ENCODE measurements around the gene NDUFB6. TPM values are rescaled to one million over a fixed set of nuclear protein-coding genes. Genes with fewer than 3 reads are reported as not detected.

NDUFB6 gene
- total RNA-seq, 1 experiment from 2014 or later = 60.2 TPM

DNA sequence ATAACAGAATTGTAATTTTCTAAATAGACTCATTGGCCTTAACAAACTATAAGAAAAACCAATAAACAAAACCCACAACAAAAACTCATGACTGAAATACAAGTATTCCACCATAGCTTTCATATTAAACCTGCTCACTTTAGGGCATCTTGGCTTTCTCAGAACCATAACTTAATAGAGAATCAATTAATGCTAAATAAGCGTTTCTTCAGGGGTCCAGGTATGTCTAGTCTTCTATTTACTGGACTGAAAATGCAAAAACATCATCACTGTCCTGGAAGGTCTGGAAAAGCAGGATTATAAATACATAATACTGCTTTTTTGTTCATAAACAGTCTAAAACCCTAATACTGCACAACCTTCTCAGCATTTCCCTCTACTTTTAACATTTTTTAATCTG lies 27.1 kb downstream of the NDUFB6 start:
- Histone ChIP-seq H4K91ac (ENCODE audit: insufficient read length, low read depth, low read length) (no peak overlapping the region), H4K20me1 (ENCODE audit: control insufficient read depth, insufficient read depth, insufficient read length) (no peaks in the 10 kb centered on the region), H4K8ac (replicated peaks; ENCODE audit: insufficient read length, low read depth, low read length) (no peak overlapping the region), H3K79me2 (ENCODE audit: insufficient read depth, low read length) (peaks cover 39% of the 10 kb centered on the region), H3K14ac (ENCODE audit: insufficient read depth, low read length) (no peak overlapping the region), H4K5ac (ENCODE audit: insufficient read length, low read depth, low read length) (no peak overlapping the region), H2BK5ac (ENCODE audit: insufficient read length, low read length) (no peak overlapping the region), H2BK12ac (ENCODE audit: insufficient read length, low read depth, low read length) (no peak overlapping the region), H3T11ph (ENCODE audit: low read length) (no peak overlapping the region), H3K27ac (ENCODE audit: insufficient read length, low read depth, low read length) (no peak overlapping the region), H2AFZ (ENCODE audit: low read length) (no peak overlapping the region), H3K9ac (ENCODE audit: extremely low read depth, insufficient read length, low read length) (no peak overlapping the region), H3K4ac (ENCODE audit: low read depth, low read length) (no peak overlapping the region), H2BK15ac (ENCODE audit: low read depth, low read length) (no peak overlapping the region), H3K18ac (ENCODE audit: insufficient read length, low read depth, low read length) (no peak overlapping the region), H3K27me3 (ENCODE audit: insufficient read depth, low read length) (no peaks in the 10 kb centered on the region), H2AK5ac (ENCODE audit: insufficient read length, low read length) (no peak overlapping the region), H2BK20ac (ENCODE audit: low read depth, low read length, poor library complexity, severe bottlenecking) (no peak overlapping the region), H3K23ac (ENCODE audit: insufficient read length, low read depth, low read length) (no peak overlapping the region), H3K23me2 (ENCODE audit: insufficient read length, low read depth, low read length, poor library complexity, severe bottlenecking) (no peaks in the 10 kb centered on the region), H3K4me1 (ENCODE audit: insufficient read depth, low read length) (no peaks in the 10 kb centered on the region; the same call in 1 of the 2 replicates), H3K9me3 (ENCODE audit: control insufficient read depth, low read depth, low read length) (no peaks in the 10 kb centered on the region), H3K4me2 (ENCODE audit: insufficient read depth, insufficient read length, low read length) (no peak overlapping the region), H3K56ac (ENCODE audit: insufficient read length, low read depth, low read length) (no peak overlapping the region), H2BK120ac (ENCODE audit: low read depth, low read length, poor library complexity, severe bottlenecking) (no peak overlapping the region), H3K79me1 (ENCODE audit: insufficient read depth, low read depth, low read length, poor library complexity, severe bottlenecking) (no peaks in the 10 kb centered on the region)
- no peak overlapping the region; a peak in 1 of 7 replicates for H3K27ac Mint-ChIP-seq
- no peak for TF ChIP-seq CTCF (conservative IDR thresholded peaks at IDR 0.05)
- no peak for DNase-seq
- H3K4me3 Mint-ChIP-seq = no peak overlapping the region
- peaks cover 10 to 25% of the 10 kb centered on the region in 2 experiments for H3K4me1 Mint-ChIP-seq
- peaks cover 40 to 59% (median 58%) of the 10 kb centered on the region in 3 experiments for H3K36me3 Mint-ChIP-seq (ENCODE audit: insufficient read depth in 1 of 3, low read depth in 3 of 3)
- no peaks in the 10 kb centered on the region for H3K27me3 Mint-ChIP-seq (ENCODE audit: low read depth)
- no CpG with 5 or more reads among the region's 1 CpG for WGBS (ENCODE audit: extremely low coverage, insufficient read length, low lambda C conversion rate)
- no peaks in the 10 kb centered on the region for H3K9me3 Mint-ChIP-seq

Data from H9 (cell line).